Measurements from ENCODE around the gene SGPL1.

DNA sequence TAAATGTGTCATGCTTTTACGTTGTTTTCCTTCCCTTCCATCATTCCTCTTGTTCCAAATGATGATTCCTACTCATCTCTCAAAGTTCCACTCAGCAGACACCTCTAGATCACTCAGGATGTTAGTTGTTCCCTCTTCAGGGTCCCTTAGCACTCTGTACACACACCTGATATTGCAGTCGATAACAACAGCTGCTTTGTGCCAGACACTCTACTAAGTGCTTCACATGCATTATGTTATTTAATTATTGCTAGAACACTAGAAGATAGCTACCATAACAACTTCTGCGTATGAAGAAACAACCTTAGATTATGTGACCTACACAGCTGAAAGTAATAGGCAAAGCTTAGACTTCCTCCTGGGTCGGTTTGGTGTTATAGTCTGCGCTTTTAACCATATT, 43.0 kb downstream of the SGPL1 start:
- TF ChIP-seq, protein P1, sequence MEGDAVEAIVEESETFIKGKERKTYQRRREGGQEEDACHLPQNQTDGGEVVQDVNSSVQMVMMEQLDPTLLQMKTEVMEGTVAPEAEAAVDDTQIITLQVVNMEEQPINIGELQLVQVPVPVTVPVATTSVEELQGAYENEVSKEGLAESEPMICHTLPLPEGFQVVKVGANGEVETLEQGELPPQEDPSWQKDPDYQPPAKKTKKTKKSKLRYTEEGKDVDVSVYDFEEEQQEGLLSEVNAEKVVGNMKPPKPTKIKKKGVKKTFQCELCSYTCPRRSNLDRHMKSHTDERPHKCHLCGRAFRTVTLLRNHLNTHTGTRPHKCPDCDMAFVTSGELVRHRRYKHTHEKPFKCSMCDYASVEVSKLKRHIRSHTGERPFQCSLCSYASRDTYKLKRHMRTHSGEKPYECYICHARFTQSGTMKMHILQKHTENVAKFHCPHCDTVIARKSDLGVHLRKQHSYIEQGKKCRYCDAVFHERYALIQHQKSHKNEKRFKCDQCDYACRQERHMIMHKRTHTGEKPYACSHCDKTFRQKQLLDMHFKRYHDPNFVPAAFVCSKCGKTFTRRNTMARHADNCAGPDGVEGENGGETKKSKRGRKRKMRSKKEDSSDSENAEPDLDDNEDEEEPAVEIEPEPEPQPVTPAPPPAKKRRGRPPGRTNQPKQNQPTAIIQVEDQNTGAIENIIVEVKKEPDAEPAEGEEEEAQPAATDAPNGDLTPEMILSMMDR (IDR thresholded peaks at IDR 0.05) = no peak
- TF ChIP-seq POLR2AphosphoS5 (IDR thresholded peaks at IDR 0.05) = no peak
